ENCODE data around the gene ATP8A2. TPM values are rescaled to one million over a fixed set of nuclear protein-coding genes. Genes with fewer than 3 reads are reported as not detected.

Gene ATP8A2
- total and polyA plus RNA-seq, 9 donors = 0.23 to 0.95 (median 0.35) TPM

- DNase-seq = no peak
- no peaks in the 10 kb centered on the region for H3K4me1 ChIP-seq (ENCODE audit: insufficient read depth)
- no peak overlapping the region for H3K4me3 ChIP-seq
- no peak for TF ChIP-seq EP300 (IDR thresholded peaks at IDR 0.05)
- no peak for TF ChIP-seq CTCF (IDR thresholded peaks at IDR 0.05)
- no peak for TF ChIP-seq POLR2A (IDR thresholded peaks at IDR 0.05)
- H3K9me3 ChIP-seq = no peaks in the 10 kb centered on the region
- 89 to 91% (median 90%) methylated on average over 2 of the region's 2 CpGs for WGBS, 3 donors
- intact Hi-C loops (cut with DNase I) = no loop called here
- no peak overlapping the region for H3K27ac ChIP-seq
- H3K36me3 ChIP-seq = no peaks in the 10 kb centered on the region
- no peaks in the 10 kb centered on the region for H3K27me3 ChIP-seq
These were observed 469.2 kb downstream of the ATP8A2 start for GRCh38 chr13:25840931-25841330.

- intact Hi-C loops (cut with DNase I) = no loop called here
These were observed 471.9 kb downstream of the ATP8A2 start for GRCh38 chr13:25843692-25844091.

GRCh38 chr13:25844559-25845434 is 473.0 kb downstream of the ATP8A2 start:
- Histone ChIP-seq H3K9me3 (no peaks in the 10 kb centered on the region), H3K27me3 (no peaks in the 10 kb centered on the region), H3K27ac (no peak overlapping the region), H3K4me1 (ENCODE audit: insufficient read depth) (no peaks in the 10 kb centered on the region), H3K36me3 (no peaks in the 10 kb centered on the region), H3K4me3 (no peak overlapping the region)
- no peak for TF ChIP-seq POLR2A (IDR thresholded peaks at IDR 0.05)
- TF ChIP-seq CTCF (IDR thresholded peaks at IDR 0.05) = no peak
- no peak for TF ChIP-seq EP300 (IDR thresholded peaks at IDR 0.05)
- intact Hi-C loops (cut with DNase I) = no loop called here
- DNase-seq = no peak
- WGBS, 3 donors = 48 to 71% (median 59%) methylated on average over 7 of the region's 7 CpGs

More at GRCh38 chr13:25843692-25844091, 471.9 kb downstream of the ATP8A2 start:
- H3K27me3 ChIP-seq = no peaks in the 10 kb centered on the region
- no peaks in the 10 kb centered on the region for H3K9me3 ChIP-seq
- TF ChIP-seq EP300 (IDR thresholded peaks at IDR 0.05) (no peak), POLR2A (IDR thresholded peaks at IDR 0.05) (no peak), CTCF (IDR thresholded peaks at IDR 0.05) (no peak)
- no peak for DNase-seq
- H3K27ac ChIP-seq = no peak overlapping the region
- WGBS, 3 donors = 88 to 89% (median 89%) methylated on average over 4 of the region's 4 CpGs
- no peaks in the 10 kb centered on the region for H3K36me3 ChIP-seq
- H3K4me3 ChIP-seq = no peak overlapping the region
- no peaks in the 10 kb centered on the region for H3K4me1 ChIP-seq (ENCODE audit: insufficient read depth)

DNA sequence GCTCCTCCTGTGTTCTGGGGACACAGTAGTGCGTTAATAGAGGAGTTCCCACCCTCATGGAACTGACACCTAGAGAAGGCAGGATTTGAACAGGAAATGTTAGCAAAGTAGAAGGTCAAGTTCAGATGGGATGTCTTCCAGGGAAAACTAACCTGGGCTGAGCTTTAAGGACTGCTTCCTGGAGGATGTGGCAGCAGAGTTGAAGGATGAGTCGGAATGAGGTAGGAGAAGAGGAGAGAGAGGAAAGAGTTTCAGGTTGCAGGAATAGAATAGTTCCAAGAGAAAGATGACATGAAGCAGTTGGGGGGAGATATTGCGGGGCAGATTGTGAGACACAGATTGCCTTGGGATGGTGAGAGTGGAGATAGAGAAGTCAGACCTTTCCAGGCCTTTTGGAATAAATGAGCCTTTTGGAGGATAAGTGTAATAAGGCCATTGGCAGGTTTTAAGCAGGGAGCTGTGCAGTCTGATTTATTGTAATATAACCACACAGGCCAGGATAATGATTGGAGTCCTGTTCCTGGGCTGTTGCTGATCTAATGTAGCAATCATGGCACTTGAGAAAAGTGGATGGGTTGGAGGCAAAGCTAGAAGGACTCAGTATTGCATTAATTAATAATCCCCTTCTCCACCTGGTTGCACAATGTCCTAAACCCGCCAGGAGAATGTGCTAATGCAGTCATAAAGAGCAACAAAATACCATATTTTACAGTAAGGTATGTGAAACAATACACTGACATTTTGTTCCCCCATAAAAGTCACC is 474.6 kb downstream of the ATP8A2 start:
- H3K4me1 ChIP-seq (ENCODE audit: insufficient read depth) = no peaks in the 10 kb centered on the region
- WGBS, 3 donors = 93 to 95% (median 95%) methylated on average over 4 of the region's 4 CpGs
- no peak overlapping the region for H3K4me3 ChIP-seq
- H3K9me3 ChIP-seq = no peaks in the 10 kb centered on the region
- intact Hi-C loops (cut with DNase I) = no loop called here
- TF ChIP-seq CTCF (IDR thresholded peaks at IDR 0.05) = no peak
- H3K27me3 ChIP-seq = no peaks in the 10 kb centered on the region
- H3K27ac ChIP-seq = no peak overlapping the region
- no peak for DNase-seq
- no peaks in the 10 kb centered on the region for H3K36me3 ChIP-seq
